ENCODE measurements around the gene IGF1. TPM values are rescaled to one million over a fixed set of nuclear protein-coding genes. Genes with fewer than 3 reads are reported as not detected.

Gene IGF1
- total RNA-seq, 6 experiments from 2014 or later = 18.9 to 115 (median 59.2) TPM

DNA sequence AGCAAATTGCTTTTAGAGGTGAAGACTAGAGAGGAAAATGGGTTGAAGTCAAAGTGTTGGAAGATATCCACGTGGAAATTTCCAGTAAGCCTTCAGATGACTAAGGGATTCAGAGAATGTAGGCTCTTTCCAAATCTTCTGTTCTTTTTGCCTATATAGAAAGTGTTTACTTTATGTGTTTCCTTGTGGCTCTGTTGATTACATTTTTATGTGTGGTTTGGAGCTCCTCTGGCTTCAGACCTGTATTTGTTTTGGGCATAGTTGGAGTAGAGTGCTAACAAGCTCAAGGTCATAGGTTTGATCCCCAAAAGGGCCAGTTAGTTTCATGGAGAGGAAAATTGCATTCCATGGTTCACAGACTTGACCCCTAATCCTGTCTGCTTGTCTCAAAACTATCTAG is 91.9 kb downstream of the IGF1 start:
- ATAC-seq = no peak
- no peak for DNase-seq
- H3K36me3 ChIP-seq = no peaks in the 10 kb centered on the region
- H3K9me3 ChIP-seq = no peaks in the 10 kb centered on the region
- no peaks in the 10 kb centered on the region for H3K27me3 ChIP-seq
- TF ChIP-seq POLR2A (IDR thresholded peaks at IDR 0.05) = no peak
- TF ChIP-seq, protein P1, sequence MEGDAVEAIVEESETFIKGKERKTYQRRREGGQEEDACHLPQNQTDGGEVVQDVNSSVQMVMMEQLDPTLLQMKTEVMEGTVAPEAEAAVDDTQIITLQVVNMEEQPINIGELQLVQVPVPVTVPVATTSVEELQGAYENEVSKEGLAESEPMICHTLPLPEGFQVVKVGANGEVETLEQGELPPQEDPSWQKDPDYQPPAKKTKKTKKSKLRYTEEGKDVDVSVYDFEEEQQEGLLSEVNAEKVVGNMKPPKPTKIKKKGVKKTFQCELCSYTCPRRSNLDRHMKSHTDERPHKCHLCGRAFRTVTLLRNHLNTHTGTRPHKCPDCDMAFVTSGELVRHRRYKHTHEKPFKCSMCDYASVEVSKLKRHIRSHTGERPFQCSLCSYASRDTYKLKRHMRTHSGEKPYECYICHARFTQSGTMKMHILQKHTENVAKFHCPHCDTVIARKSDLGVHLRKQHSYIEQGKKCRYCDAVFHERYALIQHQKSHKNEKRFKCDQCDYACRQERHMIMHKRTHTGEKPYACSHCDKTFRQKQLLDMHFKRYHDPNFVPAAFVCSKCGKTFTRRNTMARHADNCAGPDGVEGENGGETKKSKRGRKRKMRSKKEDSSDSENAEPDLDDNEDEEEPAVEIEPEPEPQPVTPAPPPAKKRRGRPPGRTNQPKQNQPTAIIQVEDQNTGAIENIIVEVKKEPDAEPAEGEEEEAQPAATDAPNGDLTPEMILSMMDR (IDR thresholded peaks at IDR 0.05) = no peak
- WGBS (ENCODE audit: insufficient coverage, low coverage, low lambda C conversion rate, missing lambda C conversion rate) = 33% methylated on average over 1 of the region's 1 CpG
- H3K27ac ChIP-seq = no peak overlapping the region
- no peaks in the 10 kb centered on the region for H3K4me1 ChIP-seq
- no peak overlapping the region for H3K4me3 ChIP-seq
- intact Hi-C loops (cut with DNase I) = no loop called here

DNA sequence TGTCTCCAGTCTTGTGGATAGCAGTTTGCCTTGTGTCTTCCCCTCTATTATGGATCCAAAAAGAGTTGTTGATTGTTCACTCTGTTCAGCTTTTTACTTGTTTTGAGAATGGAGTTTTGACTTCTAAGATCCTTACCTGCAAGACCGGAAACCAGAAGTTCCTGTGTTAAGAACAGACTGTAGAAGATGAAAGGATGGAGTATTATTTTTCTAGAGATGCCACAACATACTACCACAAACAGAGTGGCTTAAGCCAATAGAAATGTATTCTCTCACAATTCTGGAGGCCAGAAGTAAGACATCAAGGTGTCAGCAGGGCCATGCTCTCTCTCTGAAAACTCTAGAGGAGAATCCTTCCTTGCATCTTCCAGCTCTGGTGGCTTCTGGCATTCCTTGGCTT is 95.0 kb downstream of the IGF1 start:
- TF ChIP-seq, protein P1 (IDR thresholded peaks at IDR 0.05) = no peak
- no peak for TF ChIP-seq POLR2A (IDR thresholded peaks at IDR 0.05)
- DNase-seq (no peak), ATAC-seq (no peak)
- intact Hi-C loops (cut with DNase I) = no loop called here
- no peaks in the 10 kb centered on the region for H3K36me3 ChIP-seq
- no peak overlapping the region for H3K27ac ChIP-seq
- H3K9me3 ChIP-seq = no peaks in the 10 kb centered on the region
- no peak overlapping the region for H3K4me3 ChIP-seq
- 88% methylated on average over 1 of the region's 1 CpG for WGBS (ENCODE audit: insufficient coverage, low coverage, low lambda C conversion rate, missing lambda C conversion rate)
- no peaks in the 10 kb centered on the region for H3K4me1 ChIP-seq
- no peaks in the 10 kb centered on the region for H3K27me3 ChIP-seq

DNA sequence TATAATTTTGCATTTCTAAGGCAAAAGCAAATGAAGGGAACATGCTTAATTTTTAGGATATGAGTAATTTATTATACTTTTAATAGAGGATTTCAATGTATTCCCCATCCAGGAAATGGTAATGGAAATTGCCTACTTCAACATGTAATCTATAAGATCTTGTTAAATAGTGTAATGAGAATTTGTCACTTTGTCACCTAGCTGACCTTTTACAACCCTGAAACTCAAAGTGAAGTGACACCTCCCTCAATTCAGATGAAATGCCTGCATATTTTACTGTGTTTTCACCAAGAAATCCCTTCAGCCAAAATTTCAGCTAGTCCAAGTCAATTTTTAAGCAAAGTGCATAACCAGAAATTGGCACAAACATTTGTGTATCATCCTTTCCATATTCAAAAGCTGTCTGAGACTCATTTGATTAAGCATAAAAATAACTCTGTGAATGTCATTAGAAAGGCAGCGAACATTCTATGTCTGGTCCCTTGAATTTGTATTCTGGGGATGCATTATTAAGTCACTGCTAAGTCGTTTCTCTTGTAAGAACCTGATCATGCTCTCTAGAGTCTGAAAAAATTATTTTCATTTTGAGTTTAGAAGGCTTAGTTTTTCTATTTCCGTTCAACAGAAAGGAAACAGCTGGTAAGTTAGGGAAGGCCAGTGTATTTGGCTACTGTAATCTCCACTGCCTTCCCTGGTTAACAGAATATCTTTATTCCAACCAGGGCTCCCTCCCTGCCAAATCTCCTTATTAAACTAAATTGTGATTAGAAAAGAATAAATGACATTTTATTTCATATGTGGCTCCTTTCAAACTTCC is 100.8 kb downstream of the IGF1 start:
- Histone ChIP-seq H3K4me3 (no peak overlapping the region), H3K4me1 (no peaks in the 10 kb centered on the region), H3K27ac (no peak overlapping the region), H3K36me3 (no peaks in the 10 kb centered on the region), H3K27me3 (no peaks in the 10 kb centered on the region), H3K9me3 (no peaks in the 10 kb centered on the region)
- intact Hi-C loops (cut with DNase I) = no loop called here
- TF ChIP-seq, protein P1 (IDR thresholded peaks at IDR 0.05) = no peak
- no peak for TF ChIP-seq POLR2A (IDR thresholded peaks at IDR 0.05)
- DNase-seq = no peak
- WGBS (ENCODE audit: insufficient coverage, low coverage, low lambda C conversion rate, missing lambda C conversion rate) = 69% methylated on average over 3 of the region's 3 CpGs
- no peak for ATAC-seq

DNA sequence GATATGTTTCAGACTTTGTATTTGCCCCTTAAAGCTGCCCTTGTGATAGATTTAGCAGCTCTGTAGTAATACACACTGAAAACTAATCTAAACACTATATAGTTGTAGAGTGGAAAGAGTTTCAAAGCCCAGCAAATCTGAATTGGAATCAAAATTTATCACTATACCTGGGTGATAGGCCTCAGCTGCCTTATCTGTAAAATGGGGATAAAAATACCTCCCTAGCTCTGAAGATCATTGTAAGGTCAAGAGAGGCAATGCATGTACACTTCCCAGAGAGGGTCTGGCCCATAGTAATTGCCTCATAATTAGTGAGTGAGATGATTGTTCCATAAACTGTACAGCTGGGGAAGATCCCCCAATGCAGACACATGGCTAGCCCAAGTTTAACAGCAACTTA is 103.6 kb downstream of the IGF1 start:
- intact Hi-C loops (cut with DNase I) = no loop called here
- H3K9me3 ChIP-seq = no peaks in the 10 kb centered on the region
- no peak for TF ChIP-seq POLR2A (IDR thresholded peaks at IDR 0.05)
- TF ChIP-seq, protein P1 (IDR thresholded peaks at IDR 0.05) = no peak
- no peak overlapping the region for H3K4me3 ChIP-seq
- ATAC-seq (no peak), DNase-seq (no peak)
- no peaks in the 10 kb centered on the region for H3K27me3 ChIP-seq
- H3K27ac ChIP-seq = no peak overlapping the region
- no peaks in the 10 kb centered on the region for H3K36me3 ChIP-seq
- H3K4me1 ChIP-seq = no peaks in the 10 kb centered on the region
